Endothelial cell of umbilical vein (primary cell): Measurements from ENCODE around the gene HEATR3. TPM values are rescaled to one million over a fixed set of nuclear protein-coding genes. Genes with fewer than 3 reads are reported as not detected.

ENCODE experiments used
- BruUV-seq: library from RNA; stranded (reverse); fragments of 400-500 nt; replicated peaks from 2 replicates; lab custom pipeline; 2021; lab: Mats Ljungman, UMichigan
- CTCF ChIA-PET: fragments of 300-600, 350-600 bp; sonication (Branson Sonifier 250); formaldehyde crosslinking; loops from one replicate; lab custom pipeline; 2021; ENCODE audit warnings: antibody characterized with exemption, inconsistent platforms; lab: Charles Lee
- POLR2A ChIA-PET: fragments of 300-600, 350-600 bp; sonication (Branson Sonifier 250); formaldehyde crosslinking; loops from one replicate; lab custom pipeline; 2021; ENCODE audit warnings: antibody characterized with exemption, inconsistent platforms; lab: Charles Lee
- DNase-seq: peaks from one replicate; pipeline ENCODE4 v3.0.0-alpha.2; 2011; ENCODE audit warnings: low read depth, low spot score
- FAIRE-seq: peaks from 2 replicates; lab custom pipeline; 2011; peaks lifted over from hg19 to GRCh38; lab: Jason Lieb, UNC
- H2AFZ ChIP-seq: 2 replicates; pipeline ENCODE4 v1.6.0; 2012; ENCODE audit warnings: low read depth, low read length, control low read depth, inconsistent platforms
- H3K27ac ChIP-seq: 2 replicates; pipeline ENCODE4 v1.5.1; 2011; ENCODE audit warnings: low read depth, mild to moderate bottlenecking, control low read depth, low read length, moderate library complexity; ENCODE audit not compliant: insufficient read depth
- H3K27me3 ChIP-seq, 2 experiments: 2 replicates each; pipeline versions ENCODE4 v1.6.0 to v1.6.1; 2011; ENCODE audit warnings: low read length in 2 of 2, mixed read lengths in 1 of 2; ENCODE audit not compliant: control insufficient read depth in 2 of 2, insufficient read depth in 2 of 2
- H3K36me3 ChIP-seq, 2 experiments: 2 replicates in 1 of 2; 3 replicates in 1 of 2; pipeline ENCODE4 v1.5.1; 2011; ENCODE audit warnings: low read length in 2 of 2, mild to moderate bottlenecking in 1 of 2, moderate library complexity in 1 of 2; ENCODE audit not compliant: control insufficient read depth in 2 of 2, insufficient read depth in 2 of 2; ENCODE audit errors: extremely low read depth in 1 of 2
- H3K4me1 ChIP-seq: 3 replicates; pipeline ENCODE4 v1.5.1; 2011; ENCODE audit warnings: mild to moderate bottlenecking, low read length; ENCODE audit not compliant: control insufficient read depth, insufficient read depth; ENCODE audit errors: extremely low read depth
- H3K4me2 ChIP-seq: 2 replicates; pipeline ENCODE4 v1.6.1; 2011; ENCODE audit warnings: low read length, control low read depth, mixed read lengths; ENCODE audit not compliant: insufficient read depth
- H3K4me3 ChIP-seq, 3 experiments: fragments of 200-600 bp in 1 of 3; sonication (generic), shearing (Covaris generic) in 1 of 3; replicated peaks in 1 of 3; 2 replicates each; pipeline ENCODE4 v1.5.1; 2011 to 2016; ENCODE audit warnings: control low read depth in 3 of 3, low read length in 3 of 3, mild to moderate bottlenecking in 2 of 3, inconsistent platforms in 1 of 3, low read depth in 1 of 3, moderate library complexity in 1 of 3; ENCODE audit not compliant: insufficient read depth in 1 of 3
- H3K79me2 ChIP-seq: 2 replicates; pipeline ENCODE4 v1.6.0; 2012; ENCODE audit warnings: low read length, inconsistent platforms; ENCODE audit not compliant: control insufficient read depth, insufficient read depth
- H3K9ac ChIP-seq: replicated peaks from 2 replicates; pipeline ENCODE3; 2011; ENCODE audit warnings: low read length, control low read depth; ENCODE audit not compliant: insufficient read depth; ENCODE audit errors: extremely low read depth
- H3K9me1 ChIP-seq: replicated peaks from 3 replicates; pipeline ENCODE4 v1.6.0; 2011; ENCODE audit warnings: mild to moderate bottlenecking, low read length; ENCODE audit not compliant: control insufficient read depth, insufficient read depth; ENCODE audit errors: extremely low read depth
- H3K9me3 ChIP-seq: replicated peaks from 2 replicates; pipeline ENCODE4 v1.5.1; 2012; ENCODE audit warnings: low read length, inconsistent platforms; ENCODE audit not compliant: control insufficient read depth, insufficient read depth
- H4K20me1 ChIP-seq: replicated peaks from 2 replicates; pipeline ENCODE3; 2011; ENCODE audit warnings: mild to moderate bottlenecking, low read length; ENCODE audit not compliant: control insufficient read depth, insufficient read depth; ENCODE audit errors: extremely low read depth
- EZH2 ChIP-seq: IDR thresholded peaks from 2 replicates; pipeline ENCODE4 v1.6.1; 2012; ENCODE audit warnings: borderline replicate concordance, low read depth, mild to moderate bottlenecking, moderate library complexity, low read length, inconsistent platforms; ENCODE audit not compliant: severe bottlenecking
- FOS ChIP-seq: IDR thresholded peaks from 2 replicates; pipeline ENCODE4 v1.6.1; 2011; ENCODE audit warnings: mild to moderate bottlenecking, low read length, moderate library complexity, borderline replicate concordance; ENCODE audit not compliant: insufficient read depth
- GATA2 ChIP-seq: IDR thresholded peaks from 2 replicates; pipeline ENCODE4 v1.7.0; 2011; ENCODE audit warnings: low read depth, mild to moderate bottlenecking, moderate library complexity, mixed read lengths, low read length; ENCODE audit not compliant: insufficient read length, insufficient read depth
- JUN ChIP-seq: IDR thresholded peaks from 2 replicates; pipeline ENCODE4 v1.6.1; 2011; ENCODE audit warnings: borderline replicate concordance, low read depth; ENCODE audit not compliant: insufficient read length, insufficient read depth
- MYC ChIP-seq: IDR thresholded peaks from one replicate; pipeline ENCODE4 v1.6.1; 2011; ENCODE audit warnings: mild to moderate bottlenecking, low read depth, low read length
- POLR2A ChIP-seq: IDR thresholded peaks from 2 replicates; pipeline ENCODE4 v1.6.1; 2012; ENCODE audit warnings: low read depth, mild to moderate bottlenecking, control low read depth, low read length
- POLR2AphosphoS5 ChIP-seq: IDR thresholded peaks from 2 replicates; pipeline ENCODE4 v1.6.1; 2012; ENCODE audit warnings: low read depth, mild to moderate bottlenecking, control low read depth, low read length, moderate library complexity; ENCODE audit not compliant: insufficient read depth
- dilution Hi-C: fragments of 300-500 bp; cut with MboI; formaldehyde crosslinking; loops from one replicate; pipeline ENCODE4 v1.15.0; 2019; ENCODE audit warnings: low sequenced_read_pairs; ENCODE audit not compliant: extremely low pct_ligation_motif_present
- intact Hi-C: fragments of 100-400 bp; cut with micrococcal nuclease; formaldehyde crosslinking; loops from one replicate; pipeline ENCODE4 v1.10.0; 2022
- polyA plus RNA-seq, 4 experiments: library from polyadenylated mRNA; depleted of rRNA in 3 of 4; stranded (reverse) in 3 of 4; unstranded in 1 of 4; fragments of >200 nt; gene quantifications; 2 replicates each; pipeline versions ENCODE4 v1.2.1 to v1.2.3, GENCODE V29; 2011 to 2012; ENCODE audit warnings: missing spikeins in 1 of 4
- total RNA-seq: library from RNA; stranded (reverse); gene quantifications from 2 replicates; pipeline ENCODE4 v1.2.3, GENCODE V29; 2021
- TF ChIP-seq, protein P1 (sequence below): IDR thresholded peaks from 2 replicates; pipeline ENCODE4 v1.6.1; 2011; ENCODE audit not compliant: insufficient read depth, insufficient read length
- TF ChIP-seq, protein P2 (sequence below), 2 donors: IDR thresholded peaks; 1 replicate in 1 of 2; 2 replicates in 1 of 2; pipeline ENCODE4 v1.5.1; 2011; ENCODE audit warnings: low read length in 2 of 2, mild to moderate bottlenecking in 2 of 2, moderate library complexity in 2 of 2, control low read depth in 1 of 2, inconsistent platforms in 1 of 2, low read depth in 1 of 2; ENCODE audit not compliant: insufficient read depth in 1 of 2; ENCODE audit errors: extremely low read depth in 1 of 2

HEATR3 gene
- total and polyA plus RNA-seq, 2 donors (not counting 3 experiments of a cell fraction or from before 2014, with no cell fraction given) = 6.7 to 23.1 TPM

DNA sequence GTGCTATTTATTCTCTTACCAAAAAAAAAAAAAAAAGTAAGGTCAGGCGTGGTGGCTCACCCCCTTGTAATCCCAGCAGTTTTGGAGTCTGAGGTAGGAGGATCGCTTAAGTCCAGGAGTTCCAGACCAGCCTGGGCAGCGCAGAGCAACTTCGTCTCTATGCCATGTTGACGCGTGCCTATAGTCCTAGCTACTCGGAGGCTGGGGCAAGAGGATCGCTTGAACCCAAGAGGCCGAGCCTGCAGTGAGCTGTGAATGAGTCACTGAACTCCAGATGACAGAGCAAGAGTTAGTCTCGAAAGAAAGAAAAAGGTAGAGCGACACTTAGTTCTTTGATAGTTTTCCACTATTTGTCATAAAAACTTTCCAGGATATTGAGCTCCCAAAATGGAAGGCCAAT, 86.0 kb downstream of the HEATR3 start:
- Histone ChIP-seq H3K27me3 (no peaks in the 10 kb centered on the region), H3K9ac (no peak overlapping the region), H3K27ac (no peak overlapping the region), H3K9me3 (no peaks in the 10 kb centered on the region), H2AFZ (peak overlapping the region; percentile 99), H3K79me2 (peaks cover 33% of the 10 kb centered on the region), H3K4me1 (peaks cover 17% of the 10 kb centered on the region), H3K36me3 (no peaks in the 10 kb centered on the region), H4K20me1 (peaks cover 2% of the 10 kb centered on the region), H3K4me2 (peak overlapping the region; percentile 87), H3K9me1 (no peaks in the 10 kb centered on the region), H3K4me3 (peak overlapping the region in 1 of 3 experiments; percentile 83)
- POLR2A ChIA-PET = no interaction called here
- no peak for TF ChIP-seq EZH2
- TF ChIP-seq, protein P1, sequence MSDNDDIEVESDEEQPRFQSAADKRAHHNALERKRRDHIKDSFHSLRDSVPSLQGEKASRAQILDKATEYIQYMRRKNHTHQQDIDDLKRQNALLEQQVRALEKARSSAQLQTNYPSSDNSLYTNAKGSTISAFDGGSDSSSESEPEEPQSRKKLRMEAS = no peak
- no peak for TF ChIP-seq MYC
- TF ChIP-seq FOS = no peak
- TF ChIP-seq, protein P2, sequence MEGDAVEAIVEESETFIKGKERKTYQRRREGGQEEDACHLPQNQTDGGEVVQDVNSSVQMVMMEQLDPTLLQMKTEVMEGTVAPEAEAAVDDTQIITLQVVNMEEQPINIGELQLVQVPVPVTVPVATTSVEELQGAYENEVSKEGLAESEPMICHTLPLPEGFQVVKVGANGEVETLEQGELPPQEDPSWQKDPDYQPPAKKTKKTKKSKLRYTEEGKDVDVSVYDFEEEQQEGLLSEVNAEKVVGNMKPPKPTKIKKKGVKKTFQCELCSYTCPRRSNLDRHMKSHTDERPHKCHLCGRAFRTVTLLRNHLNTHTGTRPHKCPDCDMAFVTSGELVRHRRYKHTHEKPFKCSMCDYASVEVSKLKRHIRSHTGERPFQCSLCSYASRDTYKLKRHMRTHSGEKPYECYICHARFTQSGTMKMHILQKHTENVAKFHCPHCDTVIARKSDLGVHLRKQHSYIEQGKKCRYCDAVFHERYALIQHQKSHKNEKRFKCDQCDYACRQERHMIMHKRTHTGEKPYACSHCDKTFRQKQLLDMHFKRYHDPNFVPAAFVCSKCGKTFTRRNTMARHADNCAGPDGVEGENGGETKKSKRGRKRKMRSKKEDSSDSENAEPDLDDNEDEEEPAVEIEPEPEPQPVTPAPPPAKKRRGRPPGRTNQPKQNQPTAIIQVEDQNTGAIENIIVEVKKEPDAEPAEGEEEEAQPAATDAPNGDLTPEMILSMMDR (IDR thresholded peaks at IDR 0.05; ENCODE audit: extremely low read depth in 1 of 2, insufficient read depth in 1 of 2, low read depth in 1 of 2, low read length in 2 of 2) = no peak
- TF ChIP-seq GATA2 = no peak
- no peak for TF ChIP-seq POLR2A
- TF ChIP-seq JUN = no peak
- no peak for TF ChIP-seq POLR2AphosphoS5
- DNase-seq (no peak), FAIRE-seq (peak; percentile 54)
- intact Hi-C loops = loop anchor here (1.0 to 10.0 kb wide), 7 partner anchors 31 to 593 kb away; partner anchors contain the start of genes BRD7, CNEP1R1 and CYLD
- CTCF ChIA-PET = interaction anchor here (0.7 to 4.9 kb wide), 6 partner anchors 14 to 514 kb away, joined by 3 to 34 read pairs (median 4); partner anchors contain the start of gene CNEP1R1
- dilution Hi-C loops = no loop called here
- no TSS peak for BruUV-seq
